K562 (cell line): Measurements from ENCODE around the gene ECI1. TPM values are rescaled to one million over a fixed set of nuclear protein-coding genes. Genes with fewer than 3 reads are reported as not detected.

Experiments used
- BCLAF1 ChIP-seq, 2 experiments: fragments of 450-650 bp in 1 of 2; IDR thresholded peaks; 2 replicates each; pipeline ENCODE4 v1.6.1; 2011 to 2017; ENCODE audit warnings: low read depth in 2 of 2, antibody characterized with exemption in 1 of 2, borderline replicate concordance in 1 of 2, low read length in 1 of 2, mild to moderate bottlenecking in 1 of 2, mixed read lengths in 1 of 2; ENCODE audit not compliant: control insufficient read depth in 1 of 2
- CC2D1A ChIP-seq: fragments of 450-650 bp; IDR thresholded peaks from 2 replicates; pipeline ENCODE4 v1.6.1; 2017; ENCODE audit warnings: mild to moderate bottlenecking
- CLOCK ChIP-seq: fragments of 250-450 bp; sonication (Bioruptor Pico); IDR thresholded peaks from 2 replicates; pipeline ENCODE4 v1.4.0; 2020; ENCODE audit warnings: mild to moderate bottlenecking, moderate library complexity, borderline replicate concordance
- CREM ChIP-seq: IDR thresholded peaks from 2 replicates; pipeline ENCODE4 v1.6.1; 2014; ENCODE audit warnings: antibody characterized with exemption, low read depth
- EP400 ChIP-seq: fragments of 450-650 bp; IDR thresholded peaks from 2 replicates; pipeline ENCODE4 v1.6.1; 2017; ENCODE audit warnings: antibody characterized with exemption, mild to moderate bottlenecking, moderate library complexity
- GTF2F1 ChIP-seq: IDR thresholded peaks from 2 replicates; pipeline ENCODE4 v1.6.1; 2011; ENCODE audit warnings: low read depth, low read length, improper control_type of control experiment
- HDAC6 ChIP-seq: IDR thresholded peaks from 2 replicates; pipeline ENCODE4 v1.6.1; 2012; ENCODE audit warnings: low read depth, mild to moderate bottlenecking, control low read depth, inconsistent platforms, low read length, moderate library complexity
- MAZ ChIP-seq, 2 experiments: fragments of 450-650 bp in 1 of 2; sonication (generic) in 1 of 2; formaldehyde crosslinking; IDR thresholded peaks in 1 of 2; conservative IDR thresholded peaks in 1 of 2; 2 replicates each; pipeline versions ENCODE4 v1.4.0 to v1.5.0; 2020; ENCODE audit warnings: mild to moderate bottlenecking in 1 of 2, missing genetic modification reagents in 1 of 2
- POLR2H ChIP-seq: IDR thresholded peaks from 2 replicates; pipeline ENCODE4 v1.6.1; 2016; ENCODE audit warnings: missing genetic modification characterization, low read depth, mild to moderate bottlenecking, control low read depth, missing compliant biosample characterization, moderate library complexity
- SRSF1 ChIP-seq: fragments of 200-400 bp; formaldehyde crosslinking; IDR thresholded peaks from 2 replicates; pipeline ENCODE4 v1.6.1; 2017; ENCODE audit warnings: mild to moderate bottlenecking, low read depth, low read length, moderate library complexity
- TRIM24 ChIP-seq, 2 experiments: fragments of 450-650 bp; IDR thresholded peaks; 2 replicates each; pipeline ENCODE4 v1.6.1; 2016
- ZNF318 ChIP-seq, 2 experiments: fragments of 450-650 bp; IDR thresholded peaks; 2 replicates each; pipeline ENCODE4 v1.6.1; 2016; ENCODE audit warnings: mild to moderate bottlenecking in 2 of 2, borderline replicate concordance in 1 of 2, low read depth in 1 of 2, moderate library complexity in 1 of 2
- polyA plus RNA-seq, 8 experiments: library from polyadenylated mRNA; depleted of rRNA in 4 of 8; stranded (reverse) in 5 of 8; unstranded in 3 of 8; fragments of >200 nt; fragmentation: Nextera tagmentation in 2 of 8; fragmentation: Illumina TruSeq in 1 of 8; extraction: Ambion mirVana in 2 of 8; extraction: Trizol in 1 of 8; gene quantifications; 2 replicates each; pipeline versions ENCODE4 v1.2.1 to v1.2.3, GENCODE V29; 2011 to 2014; ENCODE audit warnings: inconsistent platforms in 1 of 8, missing spikeins in 1 of 8
- total RNA-seq, 7 experiments: library from RNA; depleted of rRNA in 6 of 7; stranded (reverse); fragments of >200 nt in 6 of 7; fragmentation: Illumina TruSeq in 2 of 7; extraction: Trizol in 2 of 7; gene quantifications; 2 replicates each; pipeline versions ENCODE4 v1.2.1 to v1.2.3, GENCODE V29; 2011 to 2021; ENCODE audit warnings: low replicate concordance in 1 of 7

Gene ECI1
- total and polyA plus RNA-seq, 9 of the 15 experiments (the other 6 are each of a cell fraction or from before 2014, with no cell fraction given) = 4.7 to 189 (median 54.0) TPM

GRCh38 chr16:2267913-2268666 lies 16.7 kb upstream of the ECI1 start, which contains the start of gene RNPS1 (continued):
- TF ChIP-seq CLOCK (CRISPR knock-in tag) (no peak), HDAC6 (no peak), CC2D1A (0 out of 2 replicates have a peak, but pooled peaks have one; percentile 59), TRIM24 (IDR thresholded peaks at IDR 0.05) (peak in 1 of 2 experiments; percentile 89; a peak in 2 of 4 replicates), MAZ (CRISPR knock-in tag; conservative IDR thresholded peaks at IDR 0.05 in 1 of 2, IDR thresholded peaks at IDR 0.05 in 1 of 2) (peak; percentile 67 to 92; a peak in 3 of 4 replicates), POLR2H (tag) (peak; percentile 94), SRSF1 (peak; percentile 64; the same call in 1 of the 2 replicates), CREM (peak; percentile 100), BCLAF1 (IDR thresholded peaks at IDR 0.05; ENCODE audit: borderline replicate concordance in 1 of 2, control insufficient read depth in 1 of 2, low read depth in 2 of 2, low read length in 1 of 2) (no peak), EP400 (peak; percentile 100), ZNF318 (IDR thresholded peaks at IDR 0.05; ENCODE audit: borderline replicate concordance in 1 of 2, low read depth in 1 of 2) (peak in 1 of 2 experiments; percentile 98; a peak in 2 of 4 replicates), GTF2F1 (peak; percentile 75)
